Activated CD8-positive, alpha-beta memory T cell treated with anti-CD3 and anti-CD28 coated beads for 48 hours (primary cell): ENCODE data around the gene SNRNP27.
"Not testable (repeated sequence)": the region's sequence is repeated elsewhere in the genome, so short reads cannot be mapped to it uniquely, and the experiment has no call there.

Experiments
- DNase-seq, 3 experiments: peaks; one replicate each; pipeline ENCODE4 v3.0.0-alpha.2; 2020; ENCODE audit warnings: low read depth in 2 of 3, low spot score in 2 of 3

Gene SNRNP27

DNA sequence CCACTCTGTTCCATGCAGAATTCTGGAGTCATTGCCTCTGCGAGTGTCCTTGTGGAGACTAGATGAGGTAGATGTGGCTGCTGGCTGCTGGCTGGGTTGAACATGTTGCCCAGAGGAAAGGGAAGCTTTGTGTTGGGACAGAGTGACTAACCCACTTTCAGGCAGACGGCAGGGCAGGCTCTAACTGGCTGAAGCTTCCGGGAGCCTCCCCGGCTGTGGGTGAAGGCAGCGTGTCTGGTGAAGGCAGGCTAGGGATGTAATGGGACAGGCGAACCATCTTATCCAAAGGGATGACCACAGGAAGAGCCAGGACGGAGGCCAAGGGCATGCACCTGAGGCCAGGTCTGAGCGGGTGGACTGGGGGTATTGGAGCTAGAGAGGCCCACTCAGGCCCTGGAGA is 51.7 kb downstream of the SNRNP27 start:
- DNase-seq = no peak

DNA sequence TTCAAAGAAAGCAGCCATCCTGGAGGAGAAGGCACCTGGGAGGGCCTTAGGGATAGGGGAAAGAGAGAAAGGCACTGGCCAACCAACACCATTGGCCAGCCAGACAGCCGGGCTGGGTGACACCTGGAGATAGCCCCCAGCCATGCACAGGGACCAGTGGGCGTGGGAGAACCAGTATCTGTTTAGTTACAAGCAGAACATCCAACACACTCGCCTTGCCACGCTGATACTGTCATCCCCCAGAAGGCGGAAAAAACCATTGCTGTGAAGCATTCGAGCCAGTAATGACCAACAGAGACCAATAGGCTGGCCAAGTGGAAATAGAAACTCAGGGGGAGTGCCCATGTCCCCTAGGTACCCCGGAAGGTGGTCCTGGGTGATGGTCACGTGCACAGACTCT is 52.2 kb downstream of the SNRNP27 start:
- no peak for DNase-seq

DNA sequence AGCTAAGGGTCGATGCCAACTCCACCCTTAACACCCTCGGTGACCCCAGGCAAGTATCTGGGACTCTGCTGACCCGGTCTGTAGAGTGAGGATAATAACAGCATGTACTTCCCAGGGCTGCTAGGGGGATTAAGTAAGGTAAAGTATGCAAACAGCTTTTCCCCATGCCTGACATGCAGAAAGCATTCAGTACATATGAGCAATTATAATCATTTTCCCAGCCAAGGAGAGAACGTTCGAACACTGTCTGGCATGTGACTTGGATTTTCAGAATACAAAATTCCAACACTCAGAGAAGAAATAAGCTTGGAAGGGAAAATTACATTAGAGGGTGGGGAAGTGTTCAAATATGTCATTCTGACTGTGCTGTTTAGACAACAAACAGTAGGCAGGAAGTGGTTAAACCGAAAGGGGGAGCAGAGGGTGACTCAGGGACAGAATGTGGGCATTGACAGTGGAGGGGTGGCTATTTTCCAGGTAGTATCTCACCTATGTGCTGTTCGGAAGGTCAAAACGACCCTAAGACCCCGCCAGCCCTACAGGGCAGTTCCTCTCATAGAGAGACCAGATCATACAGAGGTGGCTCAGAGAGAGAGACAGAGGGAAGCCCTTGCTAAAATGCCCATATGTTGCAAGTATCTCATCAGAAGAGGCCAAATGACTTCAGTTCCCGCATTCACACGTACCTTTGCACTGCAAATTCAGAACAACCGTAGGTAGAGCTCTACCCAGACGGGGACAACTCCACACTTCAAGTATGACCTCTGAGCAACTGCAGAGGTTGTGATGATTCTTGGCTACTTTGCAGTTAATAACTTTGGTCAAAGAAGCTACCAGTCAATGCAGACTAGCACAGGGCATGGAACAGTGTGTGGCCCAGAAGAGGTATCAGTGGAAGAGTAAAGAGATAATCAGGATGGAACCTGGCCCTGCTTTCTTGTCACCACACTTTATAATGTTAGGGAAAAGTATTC is 52.9 kb downstream of the SNRNP27 start:
- DNase-seq = peak in 1 of 3 experiments; percentile 17

DNA sequence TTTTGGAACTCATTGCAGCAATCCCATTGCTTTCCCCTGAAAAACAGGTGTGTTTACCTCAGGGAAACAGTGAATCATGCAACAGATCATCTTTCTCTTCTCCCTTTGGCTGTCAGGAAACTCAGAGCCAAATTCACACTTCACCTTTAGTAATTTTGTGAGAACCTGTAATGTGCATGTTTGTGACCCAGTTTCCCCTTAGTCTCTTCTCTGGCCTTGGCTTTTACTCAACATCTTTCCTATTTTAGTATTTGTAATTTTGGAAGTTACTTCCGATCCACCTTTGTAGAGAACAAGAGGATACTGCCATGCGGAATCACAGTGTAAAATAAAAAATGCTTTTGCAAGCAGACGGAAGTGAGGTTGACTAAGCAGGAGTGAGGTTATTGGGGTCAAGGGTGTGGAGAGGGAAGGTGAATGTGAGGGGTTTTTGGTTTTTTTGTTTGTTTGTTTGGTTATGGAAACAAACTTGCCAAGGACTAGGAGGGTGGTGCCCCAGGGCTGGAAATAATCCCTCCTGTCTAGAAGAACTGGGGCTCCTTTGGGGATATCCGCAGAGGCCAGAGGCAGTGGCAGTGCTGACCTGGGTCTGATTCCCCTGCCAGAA is 53.7 kb downstream of the SNRNP27 start:
- no peak for DNase-seq

DNA sequence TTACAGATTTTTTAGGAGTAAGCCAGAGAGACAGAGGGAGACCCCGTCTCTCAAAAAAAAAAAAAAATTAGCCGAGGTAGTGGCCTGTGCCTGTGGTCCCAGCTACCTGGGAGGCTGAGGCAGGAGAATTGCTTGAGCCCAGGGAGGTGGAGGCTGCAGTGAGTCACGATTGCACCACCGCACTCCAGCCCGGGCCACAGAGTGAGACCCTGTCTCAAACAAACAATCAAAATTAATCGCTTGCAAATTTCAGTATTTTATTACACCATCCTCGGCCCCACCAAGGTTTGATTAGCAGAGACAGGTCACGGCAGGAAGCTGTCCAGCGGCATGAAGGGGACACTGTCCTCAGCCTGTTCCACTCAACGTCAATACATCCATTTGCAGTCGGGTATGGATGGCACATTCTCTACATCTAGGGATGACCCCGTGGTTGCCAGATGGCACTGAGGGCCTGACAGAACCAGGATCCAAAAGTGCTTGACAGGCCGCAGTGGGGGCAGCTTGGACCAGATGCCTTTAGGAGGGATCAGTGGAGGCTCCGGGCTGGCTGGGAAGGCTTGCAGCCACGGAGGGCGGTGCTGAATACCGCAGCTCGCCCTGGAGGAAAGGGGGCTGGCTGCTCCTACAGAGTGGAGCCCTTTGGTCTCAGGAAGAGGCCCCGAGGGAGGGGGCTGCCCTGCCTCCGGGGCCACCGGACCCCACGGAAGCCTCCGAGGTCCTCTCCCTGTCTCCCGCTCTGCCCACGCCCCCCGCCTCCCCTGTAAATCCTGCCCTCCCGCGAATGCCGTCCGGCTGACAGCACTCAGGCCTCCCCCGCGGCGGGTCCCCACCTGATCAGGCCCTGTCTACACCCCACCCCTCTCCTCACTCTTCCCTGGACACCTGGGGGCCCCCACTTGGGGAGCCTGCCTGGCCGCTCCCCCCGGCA is 54.5 kb downstream of the SNRNP27 start:
- no peak for DNase-seq

DNA sequence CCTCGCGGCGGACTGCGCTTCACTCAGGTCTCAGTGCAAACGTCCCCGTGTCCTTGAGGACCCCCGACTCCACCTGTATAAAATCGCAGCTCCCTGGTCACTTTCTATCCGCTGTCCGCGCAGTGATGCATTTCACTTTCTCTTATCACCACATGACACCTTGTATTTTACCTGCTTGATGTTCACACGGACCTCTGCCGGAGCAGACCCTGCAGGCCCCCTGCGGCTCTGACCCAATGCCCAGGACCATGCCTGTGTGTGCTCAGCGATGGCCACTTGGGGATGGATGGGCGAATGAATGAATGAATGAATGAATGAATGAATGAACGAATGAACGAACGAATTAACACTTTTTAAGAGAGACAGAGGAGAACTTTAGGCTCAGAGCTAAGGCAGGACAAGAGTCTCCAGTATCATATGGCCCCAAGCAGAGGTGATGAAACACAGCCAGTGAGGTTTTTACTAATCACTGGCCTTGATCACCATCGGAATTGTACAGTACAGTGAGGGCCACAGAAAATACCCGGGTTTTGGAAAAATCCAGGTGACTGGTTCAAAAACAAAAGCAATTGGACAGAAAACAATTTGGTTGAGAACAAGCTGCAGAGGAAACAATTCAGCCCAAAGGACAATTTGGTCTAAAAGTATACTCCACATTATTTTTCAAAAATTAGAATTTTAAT is 55.3 kb downstream of the SNRNP27 start:
- no peak for DNase-seq

DNA sequence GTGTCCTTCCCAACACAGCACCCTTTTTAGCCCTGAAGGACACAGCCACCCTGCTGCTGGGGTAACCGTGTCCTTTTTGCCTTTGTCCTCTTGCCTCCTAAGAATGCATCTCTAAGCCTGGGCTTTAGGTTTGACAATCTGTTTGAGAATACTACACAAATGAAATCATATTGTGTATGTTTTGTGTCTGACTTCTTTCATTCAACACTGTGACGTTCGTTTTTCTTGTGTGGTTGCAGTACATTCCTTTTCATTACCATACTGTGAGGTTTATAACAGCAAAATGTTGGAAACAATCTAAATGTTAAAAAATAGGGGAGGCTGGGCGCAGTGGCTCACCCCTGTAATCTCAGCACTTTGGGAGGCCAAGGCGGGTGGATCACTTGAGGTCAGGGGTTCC is 56.5 kb downstream of the SNRNP27 start:
- DNase-seq = no peak

DNA sequence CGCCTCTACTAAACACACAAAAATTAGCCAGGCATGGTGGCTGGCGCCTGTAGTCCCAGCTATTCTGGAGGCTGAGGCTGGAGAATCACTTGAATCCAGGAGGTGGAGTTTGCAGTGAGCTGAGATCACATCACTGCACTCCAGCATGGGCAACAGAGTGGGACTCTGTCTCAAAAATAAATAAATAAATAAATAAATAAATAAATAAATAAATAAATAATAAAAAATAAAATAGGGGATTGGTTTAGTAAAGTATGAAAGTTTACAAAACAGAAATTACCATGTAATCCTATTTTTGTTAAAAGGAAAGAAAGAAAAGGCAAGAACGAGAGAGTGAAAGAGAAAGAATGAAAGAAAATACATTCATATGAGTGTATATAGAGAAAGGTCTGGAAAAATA is 56.9 kb downstream of the SNRNP27 start:
- DNase-seq = not testable (repeated sequence)

DNA sequence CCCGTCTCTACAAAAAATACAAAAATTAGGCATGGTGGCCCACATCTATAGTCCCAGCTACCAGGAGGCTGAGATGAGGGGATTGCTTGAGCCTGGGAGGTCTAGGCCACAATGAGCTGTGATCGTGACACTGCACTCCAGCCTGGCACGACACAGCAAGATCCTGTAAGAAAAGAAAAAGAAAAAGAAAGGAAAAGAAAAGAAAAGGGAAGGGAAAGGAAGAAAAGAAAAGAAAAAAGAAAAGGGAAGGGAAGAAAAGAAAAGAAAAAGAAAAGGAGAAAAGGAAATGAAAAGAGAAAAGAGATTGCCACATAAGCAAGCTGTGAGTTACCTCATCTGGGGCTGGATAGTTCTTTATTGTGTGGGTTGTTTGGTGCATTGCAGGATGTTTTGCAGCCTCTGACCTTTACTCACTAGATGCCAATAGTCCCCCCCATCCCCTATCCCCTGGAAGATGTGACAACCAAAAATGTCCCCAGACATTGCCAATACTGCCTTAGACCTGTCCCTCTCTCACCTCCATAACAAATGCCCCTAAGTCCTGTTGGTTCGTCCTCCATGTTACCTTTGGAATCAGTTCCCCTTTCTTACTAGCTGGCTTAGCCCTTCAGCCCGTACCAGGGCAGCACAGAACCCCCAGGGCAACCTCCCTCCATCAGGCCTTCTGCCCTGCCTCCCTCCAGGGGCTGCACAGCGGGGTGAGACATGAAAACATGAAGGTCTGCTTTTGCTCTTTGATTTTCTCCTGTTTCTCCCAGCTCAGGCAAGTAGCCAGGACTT is 58.8 kb downstream of the SNRNP27 start:
- no peak for DNase-seq

DNA sequence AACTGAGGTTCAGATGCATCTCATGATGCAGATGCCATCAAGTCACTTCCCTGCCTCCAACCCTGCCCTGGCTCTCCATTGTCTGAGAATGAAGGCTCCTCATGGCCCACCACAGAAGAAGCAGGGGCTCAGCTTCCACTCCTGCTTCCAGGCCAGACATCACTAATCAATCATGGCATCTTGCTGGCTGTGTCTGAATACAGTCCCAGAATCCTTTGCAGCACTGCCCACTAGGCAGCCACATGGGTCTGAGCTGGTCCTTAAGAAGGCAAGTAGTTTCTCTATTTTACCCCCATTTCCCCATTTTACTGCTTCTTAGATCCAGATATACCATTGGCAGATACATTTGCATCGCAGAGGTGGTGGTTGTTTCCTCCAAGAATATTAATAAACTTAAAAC is 60.3 kb downstream of the SNRNP27 start:
- no peak for DNase-seq
